Measurements from ENCODE around the gene TSR2. TPM values are rescaled to one million over a fixed set of nuclear protein-coding genes. Genes with fewer than 3 reads are reported as not detected.
"Not testable (repeated sequence)": the region's sequence is repeated elsewhere in the genome, so short reads cannot be mapped to it uniquely, and the experiment has no call there.

The TSR2 gene
- total and polyA plus RNA-seq, 5 experiments from 2014 or later = 44.5 to 83.4 (median 65.8) TPM

GRCh38 chrX:54483946-54484345 is 43.7 kb downstream of the TSR2 start:
- H3K4me3 Mint-ChIP-seq = no peak overlapping the region
- DNase-seq = no peak
- POLR2A ChIA-PET = no interaction called here

GRCh38 chrX:54484666-54485065 is 44.5 kb downstream of the TSR2 start:
- Mint-ChIP-seq H3K36me3 (no peaks in the 10 kb centered on the region), H3K27ac (no peak overlapping the region), H3K4me3 (no peak overlapping the region), H3K4me1 (no peaks in the 10 kb centered on the region), H3K9me3 (peaks cover 0 to 2% (median 0%) of the 10 kb centered on the region in 9 donors), H3K27me3 (peaks cover 0 to 2% (median 0%) of the 10 kb centered on the region in 5 donors)
- DNase-seq (no peak), ATAC-seq (no peak)
- POLR2A ChIA-PET = no interaction called here

More at GRCh38 chrX:54483946-54484345, 43.7 kb downstream of the TSR2 start:
- H3K27ac Mint-ChIP-seq = no peak overlapping the region
- peaks cover 0 to 2% (median 0%) of the 10 kb centered on the region in 5 donors for H3K27me3 Mint-ChIP-seq
- no peak for ATAC-seq
- no peaks in the 10 kb centered on the region for H3K36me3 Mint-ChIP-seq
- H3K4me1 Mint-ChIP-seq = no peaks in the 10 kb centered on the region
- peaks cover 0 to 2% (median 0%) of the 10 kb centered on the region in 9 donors for H3K9me3 Mint-ChIP-seq

GRCh38 chrX:54489819-54490218 is 49.6 kb downstream of the TSR2 start:
- POLR2A ChIA-PET, H3K36me3 Mint-ChIP-seq, H3K4me3 Mint-ChIP-seq, DNase-seq, H3K27ac Mint-ChIP-seq, H3K27me3 Mint-ChIP-seq, H3K9me3 Mint-ChIP-seq, H3K4me1 Mint-ChIP-seq, ATAC-seq: not testable (repeated sequence)

GRCh38 chrX:54492340-54492739 is 52.1 kb downstream of the TSR2 start:
- H3K36me3 Mint-ChIP-seq = peaks cover 0 to 3% (median 3%) of the 10 kb centered on the region in 3 donors
- peaks cover 0 to 9% (median 0%) of the 10 kb centered on the region in 9 donors for H3K9me3 Mint-ChIP-seq
- H3K4me3 Mint-ChIP-seq = no peak overlapping the region
- H3K4me1 Mint-ChIP-seq = peaks cover 0 to 13% (median 7%) of the 10 kb centered on the region in 4 donors
- POLR2A ChIA-PET = no interaction called here
- DNase-seq (no peak), ATAC-seq (no peak)
- H3K27ac Mint-ChIP-seq = no peak overlapping the region
- peaks cover 12 to 24% (median 16%) of the 10 kb centered on the region in 5 donors for H3K27me3 Mint-ChIP-seq

GRCh38 chrX:54494166-54494988 is 54.2 kb downstream of the TSR2 start:
- no peak for ATAC-seq
- H3K27me3 Mint-ChIP-seq = peaks cover 14 to 44% (median 28%) of the 10 kb centered on the region in 5 donors
- no peak for DNase-seq
- H3K4me3 Mint-ChIP-seq = peak overlapping the region; percentile 46 to 77 (median 70)
- POLR2A ChIA-PET = no interaction called here
- H3K27ac Mint-ChIP-seq = peak overlapping the region in 4 of 10 donors; percentile 43 to 72 (median 50)
- H3K9me3 Mint-ChIP-seq = peaks cover 0 to 7% (median 0%) of the 10 kb centered on the region in 9 donors
- peaks cover 0 to 13% (median 7%) of the 10 kb centered on the region in 4 donors for H3K4me1 Mint-ChIP-seq
- H3K36me3 Mint-ChIP-seq = peaks cover 0 to 3% (median 3%) of the 10 kb centered on the region in 3 donors

Other genes starting within 250 kb of the TSR2 start
- gene WNK3, start 82.4 kb upstream of the TSR2 start, total RNA-seq = 1 to 10 TPM in 1 of 2 experiments, under 1 TPM in 1; 0.88 to 1.2 TPM
- under 1 TPM; 0.25 to 0.46 (median 0.26) TPM for gene WNK3, start 82.4 kb upstream of the TSR2 start, polyA plus RNA-seq
- gene FGD1, start 55.8 kb downstream of the TSR2 start, total RNA-seq = under 1 TPM in 1 of 2 experiments, not detected in 1; 0.11 TPM
- 1 to 10 TPM in 2 of 3 donors, under 1 TPM in 1; 0.89 to 1.8 (median 1.0) TPM for gene FGD1, start 55.8 kb downstream of the TSR2 start, polyA plus RNA-seq
- 10 to 100 TPM; 54.8 to 55.3 TPM for gene GNL3L, start 89.8 kb downstream of the TSR2 start, total RNA-seq
- gene GNL3L, start 89.8 kb downstream of the TSR2 start, polyA plus RNA-seq = 10 to 100 TPM; 22.5 to 43.1 (median 33.3) TPM